Neural cell (in vitro differentiated cells): ENCODE data around the gene KRTAP4-5. TPM values are rescaled to one million over a fixed set of nuclear protein-coding genes. Genes with fewer than 3 reads are reported as not detected.
"Not testable (repeated sequence)": the region's sequence is repeated elsewhere in the genome, so short reads cannot be mapped to it uniquely, and the experiment has no call there.

Experiments
- H2AFZ ChIP-seq: fragments of 200-600, 300-800 bp; sonication (generic), shearing (Covaris generic); 2 replicates; pipeline ENCODE4 v1.6.0; 2014; ENCODE audit warnings: low read depth, mild to moderate bottlenecking, antibody characterized with exemption, low read length, moderate library complexity
- H3F3A ChIP-seq: fragments of 200-600 bp; shearing (Covaris generic); 2 replicates; pipeline ENCODE4 v1.6.1; 2016; ENCODE audit warnings: mild to moderate bottlenecking, moderate library complexity, mixed read lengths, antibody characterized with exemption, low read length; ENCODE audit not compliant: insufficient read depth, poor library complexity, severe bottlenecking
- H3K27ac ChIP-seq: fragments of 200-600, 300-800 bp; sonication (generic), shearing (Covaris generic); 2 replicates; pipeline ENCODE4 v1.5.1; 2014; ENCODE audit warnings: mild to moderate bottlenecking, low read length, moderate library complexity
- H3K27me3 ChIP-seq: fragments of 300-800, 200-600 bp; sonication (generic), shearing (Covaris generic); 2 replicates; pipeline ENCODE4 v1.6.0; 2014; ENCODE audit warnings: mild to moderate bottlenecking, low read depth, low read length, moderate library complexity; ENCODE audit not compliant: insufficient read depth
- H3K36me3 ChIP-seq: fragments of 300-800, 200-600 bp; sonication (generic), shearing (Covaris generic); 2 replicates; pipeline ENCODE4 v1.5.1; 2014; ENCODE audit warnings: mild to moderate bottlenecking, antibody characterized with exemption, low read length, moderate library complexity; ENCODE audit not compliant: insufficient read depth
- H3K4me2 ChIP-seq: fragments of 300-800, 200-600 bp; sonication (generic), shearing (Covaris generic); 2 replicates; pipeline ENCODE4 v1.6.0; 2014; ENCODE audit warnings: mild to moderate bottlenecking, low read length
- H3K4me3 ChIP-seq: fragments of 300-800, 200-600 bp; sonication (generic), shearing (Covaris generic); 2 replicates; pipeline ENCODE4 v1.5.1; 2014; ENCODE audit warnings: mild to moderate bottlenecking, low read length, moderate library complexity
- H3K79me2 ChIP-seq: fragments of 200-600 bp; shearing (Covaris generic); replicated peaks from 2 replicates; pipeline ENCODE4 v1.6.0; 2014; ENCODE audit warnings: mild to moderate bottlenecking, low read length, moderate library complexity; ENCODE audit not compliant: insufficient read depth
- H3K9ac ChIP-seq: fragments of 300-800, 200-600 bp; sonication (generic), shearing (Covaris generic); 2 replicates; pipeline ENCODE4 v1.6.1; 2016; ENCODE audit warnings: mild to moderate bottlenecking, low read length, mixed read lengths
- H3K9me2 ChIP-seq: fragments of 200-600 bp; shearing (Covaris generic); 2 replicates; pipeline ENCODE4 v1.6.1; 2016; ENCODE audit warnings: mild to moderate bottlenecking, low read length, mixed read lengths; ENCODE audit not compliant: insufficient read depth
- H3K9me3 ChIP-seq: fragments of 200-600, 300-800 bp; sonication (generic), shearing (Covaris generic); 2 replicates; pipeline ENCODE4 v1.6.1; 2016; ENCODE audit warnings: mild to moderate bottlenecking, mixed run types, low read length, moderate library complexity, mixed read lengths
- H4K20me1 ChIP-seq: fragments of 200-600 bp; shearing (Covaris generic); 2 replicates; pipeline ENCODE4 v1.6.1; 2016; ENCODE audit warnings: mild to moderate bottlenecking, mixed run types; ENCODE audit not compliant: insufficient read depth
- CTCF ChIP-seq: fragments of 450-650 bp; IDR thresholded peaks from 2 replicates; pipeline ENCODE4 v1.5.1; 2014; ENCODE audit warnings: antibody characterized with exemption, mild to moderate bottlenecking, moderate library complexity; ENCODE audit not compliant: poor library complexity, severe bottlenecking
- EP300 ChIP-seq: fragments of 450-650 bp; conservative IDR thresholded peaks from 2 replicates; pipeline ENCODE4 v1.6.1; 2014; ENCODE audit warnings: antibody characterized with exemption, mild to moderate bottlenecking, moderate library complexity; ENCODE audit not compliant: poor library complexity, severe bottlenecking
- EZH2 ChIP-seq: fragments of 200-600, 300-800 bp; shearing (Covaris generic), sonication (generic); IDR thresholded peaks from 2 replicates; pipeline ENCODE4 v1.6.1; 2014; ENCODE audit warnings: antibody characterized with exemption, low read length, borderline replicate concordance, mild to moderate bottlenecking; ENCODE audit not compliant: insufficient read depth, poor library complexity, severe bottlenecking
- MXI1 ChIP-seq: fragments of 450-650 bp; conservative IDR thresholded peaks from 2 replicates; pipeline ENCODE4 v1.6.1; 2014; ENCODE audit warnings: antibody characterized with exemption, mild to moderate bottlenecking; ENCODE audit not compliant: poor library complexity, severe bottlenecking
- POLR2AphosphoS5 ChIP-seq: IDR thresholded peaks from 2 replicates; pipeline ENCODE4 v1.6.1; 2012
- RAD21 ChIP-seq: fragments of 450-650 bp; conservative IDR thresholded peaks from 2 replicates; pipeline ENCODE4 v1.6.1; 2014; ENCODE audit warnings: antibody characterized with exemption, mild to moderate bottlenecking, moderate library complexity
- REST ChIP-seq: IDR thresholded peaks from 2 replicates; pipeline ENCODE4 v1.6.1; 2012; ENCODE audit warnings: borderline replicate concordance
- SMC3 ChIP-seq: fragments of 450-650 bp; conservative IDR thresholded peaks from 2 replicates; pipeline ENCODE4 v1.6.1; 2014; ENCODE audit warnings: antibody characterized with exemption, mild to moderate bottlenecking, moderate library complexity; ENCODE audit not compliant: poor library complexity
- TAF1 ChIP-seq: IDR thresholded peaks from 2 replicates; pipeline ENCODE4 v1.6.1; 2012; ENCODE audit warnings: low read depth
- polyA plus RNA-seq: library from polyadenylated mRNA; depleted of rRNA; stranded (reverse); fragments of >200 nt; gene quantifications from 2 replicates; pipeline ENCODE4 v1.2.3, GENCODE V29; 2014

Gene KRTAP4-5
- polyA plus RNA-seq, 1 donor from 2014 or later, result not detected

GRCh38 chr17:41163828-41164227, 14.2 kb upstream of the KRTAP4-5 start:
- no peak overlapping the region for H2AFZ ChIP-seq

DNA sequence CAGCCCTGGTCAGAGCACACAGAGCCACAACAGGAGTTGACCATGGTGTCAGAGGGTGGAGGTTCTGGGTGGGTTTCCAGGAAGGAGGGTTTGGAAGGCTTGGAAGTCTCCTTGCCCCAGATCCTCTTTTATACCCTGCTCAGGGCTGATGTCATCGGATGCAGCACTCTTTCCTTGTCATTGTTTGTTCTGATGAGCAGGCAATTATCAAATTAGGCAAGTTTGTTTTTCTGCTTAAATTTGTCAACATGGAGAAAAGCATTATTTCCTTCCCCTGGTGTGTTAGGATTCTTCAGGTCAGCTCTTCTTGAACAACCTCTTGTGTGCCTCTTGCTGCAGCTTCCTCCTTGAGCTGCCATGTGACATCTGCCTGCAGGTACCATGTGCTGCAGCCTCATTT, 11.0 kb upstream of the KRTAP4-5 start, which contains the start of gene KRTAP4-4:
Gene KRTAP4-4, minus strand, starts transcription at position 101 of the 400 bp plus-strand sequence. Its CDS starts 57 bp downstream, at position 44.
- Histone ChIP-seq H2AFZ (no peak within 1 kb of the TSS), H3K4me2 (no peak within 1 kb of the TSS), H3K9me3 (no peaks in the 10 kb centered on the region), H3K36me3 (no peaks in the 10 kb centered on the region), H3K4me3 (no peak within 1 kb of the TSS), H3F3A (no peaks in the 10 kb centered on the region), H4K20me1 (no peaks in the 10 kb centered on the region), H3K9ac (no peak within 1 kb of the TSS), H3K79me2 (no peaks in the 10 kb centered on the region), H3K27me3 (no peaks in the 10 kb centered on the region), H3K27ac (no peak within 1 kb of the TSS), H3K9me2 (no peaks in the 10 kb centered on the region)
- TF ChIP-seq TAF1 (no peak), REST (no peak), SMC3 (no peak), MXI1 (no peak)

More at GRCh38 chr17:41163828-41164227, 14.2 kb upstream of the KRTAP4-5 start:
- Histone ChIP-seq H4K20me1 (no peaks in the 10 kb centered on the region), H3K9me3 (no peaks in the 10 kb centered on the region), H3K79me2 (no peaks in the 10 kb centered on the region), H3K36me3 (no peaks in the 10 kb centered on the region), H3K4me2 (no peak overlapping the region), H3K27ac (no peak overlapping the region), H3F3A (no peaks in the 10 kb centered on the region), H3K9me2 (no peaks in the 10 kb centered on the region), H3K4me3 (no peak overlapping the region), H3K9ac (no peak overlapping the region), H3K27me3 (no peaks in the 10 kb centered on the region)
- TF ChIP-seq SMC3 (no peak), CTCF (no peak), REST (no peak), RAD21 (no peak), TAF1 (no peak), POLR2AphosphoS5 (no peak), EP300 (no peak), EZH2 (no peak), MXI1 (no peak)

GRCh38 chr17:41160190-41160589, 10.6 kb upstream of the KRTAP4-5 start:
- H3K36me3 ChIP-seq, H4K20me1 ChIP-seq, H3K79me2 ChIP-seq, H2AFZ ChIP-seq, H3K9ac ChIP-seq, H3K27ac ChIP-seq, H3K4me2 ChIP-seq, H3K27me3 ChIP-seq, H3F3A ChIP-seq, H3K9me2 ChIP-seq, H3K9me3 ChIP-seq, H3K4me3 ChIP-seq: not testable (repeated sequence)
